GM19023 (cell line): Measurements from ENCODE around the gene RNF39.
"Not testable (repeated sequence)": the region's sequence is repeated elsewhere in the genome, so short reads cannot be mapped to it uniquely, and the experiment has no call there.

Experiments
- ATAC-seq: cut with Tn5 transposase; IDR thresholded peaks from one replicate; pipeline ENCODE4 v1.9.1; 2021; ENCODE audit warnings: mild to moderate bottlenecking, moderate library complexity; ENCODE audit not compliant: unreplicated experiment

Gene RNF39

DNA sequence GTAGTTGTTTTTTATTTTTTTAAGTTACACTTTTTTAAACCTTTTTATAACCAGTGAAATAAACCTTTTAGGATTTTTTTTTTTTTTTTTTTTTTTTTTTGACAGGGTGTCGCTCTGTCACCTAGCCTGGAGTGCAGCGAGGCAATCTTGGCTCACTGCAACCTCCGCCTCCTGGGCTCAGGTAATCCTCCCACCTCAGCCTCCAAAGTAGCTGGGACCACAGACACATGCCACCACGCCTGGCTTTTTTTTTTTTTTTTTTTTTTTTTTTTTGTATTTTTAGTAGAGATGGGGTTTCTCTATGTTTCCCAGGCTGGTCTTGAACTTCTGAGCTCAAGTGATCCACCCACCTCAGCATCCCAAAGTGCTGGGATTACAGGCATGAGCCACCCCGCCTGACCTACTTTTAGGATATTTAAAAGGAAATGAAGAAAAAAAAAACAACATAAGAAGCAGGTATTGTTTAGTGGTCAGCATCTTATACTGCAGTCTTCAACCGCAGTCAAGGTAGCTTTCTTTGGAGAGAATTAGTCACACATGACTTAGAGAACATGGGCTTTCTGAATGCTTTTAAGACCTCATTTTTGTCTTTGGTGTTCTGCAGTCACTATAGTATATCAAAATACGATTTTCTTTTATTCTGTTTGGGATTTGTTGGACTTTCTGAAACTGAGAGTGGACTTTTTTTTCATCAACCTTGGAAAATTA is 12.9 kb downstream of the RNF39 start:
- ATAC-seq = no peak

DNA sequence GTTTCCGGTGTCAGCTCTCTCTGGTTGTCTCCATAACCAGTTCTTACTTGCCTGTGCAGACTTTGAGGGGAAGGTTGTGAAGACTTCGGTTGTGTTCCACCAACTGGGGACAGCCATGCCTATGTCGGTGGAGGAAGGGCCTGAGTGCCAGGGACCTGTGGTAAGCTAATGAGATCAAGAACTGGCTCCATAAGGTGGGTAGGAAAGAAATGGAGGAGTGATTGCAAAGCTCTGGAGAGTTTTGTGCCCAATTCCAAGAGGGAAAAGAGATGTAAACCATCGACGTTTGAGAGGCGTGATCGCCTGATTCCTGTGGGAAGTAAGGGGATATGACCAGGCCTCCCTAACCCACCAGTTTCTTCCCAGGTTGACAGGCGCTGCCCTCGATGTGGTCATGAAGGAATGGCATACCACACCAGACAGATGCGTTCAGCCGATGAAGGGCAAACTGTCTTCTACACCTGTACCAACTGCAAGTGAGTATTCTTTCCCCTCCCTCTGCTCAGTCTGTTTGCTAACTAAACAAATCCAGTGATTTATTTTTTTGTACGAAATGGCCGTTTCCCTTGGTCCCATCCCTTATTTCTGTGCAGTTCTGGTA is 13.6 kb downstream of the RNF39 start:
- ATAC-seq = peak; percentile 21

DNA sequence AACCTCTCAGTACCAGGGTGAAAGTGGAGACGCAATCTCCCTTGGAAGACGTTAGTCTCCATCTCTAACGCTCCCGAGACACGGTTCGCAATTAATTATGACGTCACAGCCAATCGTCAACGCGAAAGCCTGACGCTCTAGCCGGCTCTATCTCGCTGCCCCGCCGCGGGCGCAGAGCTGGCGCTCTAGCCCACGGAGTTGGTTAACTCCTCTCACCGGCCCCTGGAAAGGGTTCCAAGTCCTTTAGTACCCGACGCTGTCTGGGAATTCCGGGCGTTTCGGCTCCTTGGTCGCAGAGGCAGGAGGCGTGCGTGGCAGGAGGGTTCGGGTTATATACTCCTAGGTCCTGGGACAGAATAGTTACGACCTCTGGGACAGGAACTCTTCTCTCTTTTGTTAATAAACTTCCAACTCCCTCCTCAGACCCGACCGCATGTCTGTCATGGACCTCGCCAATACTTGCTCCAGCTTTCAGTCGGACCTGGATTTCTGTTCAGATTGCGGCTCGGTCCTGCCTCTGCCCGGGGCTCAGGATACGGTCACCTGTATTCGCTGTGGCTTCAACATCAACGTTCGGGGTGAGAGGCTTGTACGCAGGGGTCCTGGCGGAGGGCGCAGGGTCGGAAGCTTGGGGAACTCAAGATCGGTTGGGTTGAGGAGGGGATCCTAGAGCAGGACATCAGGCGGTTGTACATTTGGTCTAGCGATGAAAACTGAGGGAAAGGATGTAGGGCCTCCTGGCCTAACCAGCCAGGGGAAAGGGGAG is 14.3 kb downstream of the RNF39 start, which contains the start of gene POLR1H:
POLR1H (plus strand) TSS at position 174 of the 766 bp plus-strand sequence; CDS start at position 434, 260 bp downstream.
- ATAC-seq = peak; percentile 91

DNA sequence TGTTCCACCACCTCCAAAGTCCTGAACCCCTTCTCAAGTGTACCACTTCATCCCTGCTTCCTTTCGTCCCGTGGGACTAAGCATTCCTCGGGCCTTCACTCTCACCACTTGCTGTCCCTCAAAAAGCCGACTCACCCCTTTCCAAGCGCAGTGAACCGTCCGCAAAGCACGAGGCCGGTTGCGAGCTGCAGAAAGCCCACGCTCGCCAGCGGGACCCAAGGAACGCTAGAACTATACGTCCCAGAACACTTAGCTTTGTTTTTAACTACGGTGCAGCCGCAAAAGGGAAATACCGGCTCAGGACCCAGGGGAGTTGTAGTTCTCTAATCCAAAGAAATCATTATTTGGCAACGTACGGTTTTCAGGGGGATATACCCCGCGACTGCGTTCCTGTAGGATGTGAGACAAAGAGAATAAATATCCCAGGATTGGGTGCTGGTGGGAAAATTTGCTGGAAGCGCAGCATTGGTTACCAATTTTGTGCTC is 14.9 kb downstream of the RNF39 start:
- peak; percentile 22 for ATAC-seq

DNA sequence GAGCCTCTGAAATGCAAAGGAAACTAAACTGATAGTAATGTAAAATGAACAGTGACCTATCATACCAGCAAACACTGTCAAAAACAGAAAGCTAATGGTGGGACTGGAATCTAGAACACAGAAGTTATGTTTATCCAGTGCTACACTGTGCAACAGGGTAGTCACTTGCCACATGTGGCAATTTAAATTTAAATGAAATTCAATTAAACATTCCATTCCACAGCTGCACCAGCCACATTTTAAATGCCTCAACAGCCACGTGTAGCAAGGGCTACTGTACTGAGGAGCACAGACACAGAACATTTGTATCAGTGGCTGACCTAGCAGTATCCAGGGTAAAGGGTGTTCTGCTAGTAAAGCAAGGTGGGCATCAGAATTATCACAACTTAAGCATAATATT is 20.1 kb downstream of the RNF39 start:
- ATAC-seq = no peak

DNA sequence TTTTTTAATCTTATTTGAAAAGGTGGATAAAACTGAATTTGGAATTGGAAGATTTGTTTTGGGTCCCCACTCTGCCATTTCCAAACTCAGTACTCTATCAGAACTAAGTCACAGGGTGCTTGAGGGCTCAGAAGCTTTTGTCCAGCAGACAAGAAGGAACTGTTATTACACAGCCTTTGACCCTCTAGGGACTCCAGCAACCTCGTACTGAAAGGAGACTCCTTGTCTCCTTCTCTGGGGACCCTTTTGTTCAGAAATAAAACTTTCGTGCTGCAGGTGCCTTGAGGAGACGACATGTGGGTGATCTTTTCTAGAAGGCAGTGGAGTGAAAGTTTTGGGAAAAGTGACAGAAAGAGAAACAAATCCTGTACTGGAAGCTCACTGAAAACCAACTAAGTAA is 21.9 kb downstream of the RNF39 start:
- no peak for ATAC-seq

DNA sequence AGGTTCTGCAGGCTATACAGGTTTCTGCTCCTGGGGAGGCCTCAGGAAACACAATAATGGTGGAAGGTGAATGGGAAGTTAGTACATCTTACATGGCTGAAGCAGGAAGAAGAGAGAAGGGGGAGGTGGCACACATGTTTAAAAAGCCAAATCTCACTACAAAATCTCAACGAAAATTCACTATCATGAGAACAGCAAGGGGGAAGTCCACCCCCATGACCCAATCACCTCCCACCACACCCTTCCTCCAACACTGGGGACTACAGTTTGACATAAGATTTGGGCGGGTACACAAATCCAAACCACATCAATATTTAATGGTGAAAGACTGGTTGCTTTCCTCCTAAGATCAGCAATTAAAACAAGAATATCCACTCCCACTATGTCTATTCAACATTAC is 28.3 kb downstream of the RNF39 start:
- no peak for ATAC-seq

DNA sequence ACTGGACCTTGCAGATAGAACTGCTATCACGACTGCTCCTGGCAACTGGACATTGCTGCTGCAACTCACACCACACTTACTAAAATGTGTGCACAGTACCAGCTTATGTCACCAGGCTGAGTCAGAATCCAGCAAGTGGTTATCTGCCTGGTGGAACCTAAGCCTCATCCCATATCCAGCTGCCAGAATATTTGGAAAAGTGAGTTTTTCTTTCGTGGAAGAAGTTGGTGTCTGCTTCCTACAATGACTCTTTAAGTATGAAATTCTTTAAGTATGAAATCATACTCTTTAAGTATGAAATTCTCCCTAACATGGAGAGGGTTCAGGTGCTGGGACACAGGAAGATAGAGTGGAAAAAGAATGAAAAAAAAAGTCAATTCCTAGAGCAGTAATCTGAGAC is 30.9 kb downstream of the RNF39 start:
- ATAC-seq = no peak

DNA sequence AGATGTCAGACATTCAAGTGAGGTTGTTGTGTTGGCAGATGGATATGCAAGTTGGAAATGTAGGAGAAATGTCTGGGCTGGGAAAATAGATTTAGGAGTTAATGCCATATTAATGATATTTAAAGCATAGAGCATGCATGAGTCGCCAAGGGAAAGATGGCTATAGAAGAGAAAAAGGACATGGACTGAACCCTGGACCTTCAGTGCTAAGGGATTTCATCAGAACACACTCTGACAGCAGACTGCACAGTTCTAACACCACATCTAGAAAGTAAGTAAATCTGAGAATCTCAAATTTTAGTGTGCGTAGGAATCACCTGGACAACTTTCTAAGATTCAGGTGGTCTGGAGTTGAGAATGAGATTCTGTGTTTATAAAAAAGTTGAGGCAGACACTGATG is 31.8 kb downstream of the RNF39 start:
- ATAC-seq = no peak

DNA sequence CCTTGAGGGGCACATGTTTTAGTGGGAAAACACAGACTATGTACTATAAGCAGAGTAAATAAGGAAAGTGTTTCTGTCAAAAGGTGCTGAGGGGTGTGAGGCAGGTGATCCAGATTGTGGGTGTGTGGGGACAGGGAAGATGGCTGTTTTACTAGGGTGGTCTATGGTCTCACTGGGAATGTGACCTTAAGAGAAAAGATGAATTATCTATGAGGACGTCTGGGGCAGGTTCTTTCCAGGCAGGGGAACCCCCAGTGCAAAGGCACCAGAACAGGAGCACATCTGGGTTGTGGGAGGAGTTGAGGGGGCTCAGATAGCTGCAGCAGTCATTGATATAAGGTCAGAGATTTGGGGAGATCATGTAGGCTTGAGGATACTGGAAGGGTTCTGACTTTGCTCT is 32.7 kb downstream of the RNF39 start:
- no peak for ATAC-seq

DNA sequence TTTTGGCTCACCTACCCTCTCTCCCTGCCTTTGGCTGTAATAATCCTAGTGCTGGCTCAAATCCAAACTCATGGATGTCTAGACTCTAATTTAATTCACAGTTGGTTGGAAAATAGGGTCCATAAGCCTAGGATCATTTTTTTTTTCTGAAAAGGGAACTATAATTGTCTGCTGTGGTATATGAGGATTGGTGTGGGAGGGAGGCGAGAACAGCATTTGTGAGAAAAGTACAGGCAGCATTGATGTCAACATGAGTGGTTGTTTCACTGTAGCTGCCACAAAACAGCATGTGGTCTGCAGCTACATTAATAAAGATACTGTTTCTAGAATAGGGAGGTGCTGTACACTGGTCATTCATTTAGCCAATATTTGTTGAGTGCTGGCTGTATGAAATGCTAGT is 33.1 kb downstream of the RNF39 start:
- no peak for ATAC-seq

DNA sequence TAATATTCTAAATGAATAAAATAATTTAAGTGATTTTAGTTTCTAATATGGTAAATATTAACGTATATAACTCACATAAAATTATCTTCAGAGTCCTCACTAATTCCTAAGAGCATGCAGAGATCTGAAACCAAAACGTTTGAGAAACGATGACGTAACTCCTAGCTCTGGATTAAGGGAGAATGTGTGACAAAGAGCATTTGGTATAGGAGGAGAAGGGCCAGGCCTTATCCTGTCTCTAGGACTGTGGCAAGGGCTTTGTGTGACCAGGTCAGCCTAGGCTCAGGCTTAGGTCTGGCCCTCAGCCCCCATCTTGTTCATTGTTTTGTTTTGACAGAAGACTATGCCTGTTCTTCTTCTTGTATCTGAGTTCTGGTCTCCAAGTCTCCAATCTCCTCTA is 33.7 kb downstream of the RNF39 start:
- no peak for ATAC-seq

DNA sequence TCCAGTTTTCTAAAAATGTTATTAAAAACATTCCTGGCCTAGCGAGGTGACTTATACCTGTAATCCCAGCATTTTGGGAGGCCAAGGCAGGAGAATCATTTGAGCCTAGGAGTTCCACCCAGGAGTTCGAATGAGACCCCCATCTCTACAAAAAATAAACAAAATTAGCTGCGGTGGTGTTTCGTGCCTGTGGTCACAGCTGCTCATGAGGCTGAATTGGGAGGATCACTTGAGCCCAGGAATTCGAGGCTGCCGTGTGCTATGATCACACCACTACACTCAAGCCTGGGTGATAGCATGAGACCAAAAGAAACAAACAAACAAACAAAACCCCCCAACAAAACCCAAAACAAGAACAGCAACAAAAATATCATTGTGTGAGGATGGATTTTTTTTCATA is 34.3 kb downstream of the RNF39 start:
- ATAC-seq = no peak

DNA sequence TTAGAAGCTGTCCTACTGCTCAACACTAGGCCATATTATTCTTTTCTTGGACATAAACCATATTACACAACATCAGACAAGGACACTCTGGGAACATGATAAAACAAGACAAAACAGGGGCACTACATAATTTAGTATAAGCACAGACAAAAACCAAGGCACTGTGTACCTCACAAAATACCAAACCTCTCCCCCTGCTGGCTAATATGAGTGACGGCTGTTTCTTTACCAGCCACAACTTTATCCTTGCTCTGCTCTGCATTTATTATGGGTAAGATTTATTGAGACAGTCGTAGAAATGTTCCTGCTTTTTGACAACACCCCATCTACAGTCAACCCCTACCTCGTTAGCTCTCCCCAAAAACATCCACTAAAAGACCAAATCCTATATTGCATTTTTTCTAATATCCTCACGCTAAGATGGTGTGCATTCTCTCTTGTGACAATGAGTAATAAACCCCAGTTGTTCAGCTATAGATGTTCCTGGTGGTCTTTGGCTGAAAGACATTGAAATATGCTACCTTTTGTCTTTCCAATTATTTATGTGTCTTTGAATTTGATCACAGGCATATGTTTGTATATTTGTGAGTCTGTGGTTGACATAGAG is 38.3 kb downstream of the RNF39 start:
- no peak for ATAC-seq

DNA sequence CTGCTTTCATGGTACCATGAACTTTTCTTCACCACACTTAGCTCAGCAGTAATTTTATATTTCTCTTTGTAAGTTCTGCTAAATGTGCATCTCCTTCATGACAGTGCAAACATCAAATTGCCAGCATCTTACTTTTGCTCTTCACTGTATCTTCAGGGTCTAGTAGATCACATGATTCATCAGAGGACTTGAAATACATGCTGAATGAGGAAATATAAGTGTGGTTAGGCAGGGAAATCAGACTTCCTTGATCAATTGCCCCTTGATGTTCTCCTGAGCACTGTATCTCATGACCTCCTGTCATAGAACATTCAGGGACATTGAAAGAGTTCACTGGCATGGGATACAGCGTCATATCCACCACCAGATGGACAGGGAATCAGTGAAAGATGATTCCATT is 39.8 kb downstream of the RNF39 start:
- ATAC-seq = no peak

DNA sequence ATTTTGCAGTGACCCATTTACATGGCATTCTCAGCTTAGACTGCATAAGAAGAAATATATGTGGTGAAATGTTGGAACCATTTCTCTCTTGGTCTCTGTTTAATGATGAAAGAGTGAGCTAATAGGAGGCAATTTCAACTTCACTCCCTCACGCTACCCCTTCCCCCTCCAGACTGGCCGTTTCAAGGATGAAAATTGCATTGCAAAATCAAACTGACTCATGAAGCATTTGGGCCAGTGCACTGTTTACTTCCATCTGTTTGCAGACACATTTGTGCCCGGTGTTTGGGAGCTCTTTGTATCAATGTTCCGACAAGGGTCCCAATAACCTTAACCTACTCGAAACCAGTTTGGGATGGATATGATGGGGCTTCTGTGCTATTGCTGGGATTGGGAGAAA is 42.1 kb downstream of the RNF39 start:
- not testable (repeated sequence) for ATAC-seq

DNA sequence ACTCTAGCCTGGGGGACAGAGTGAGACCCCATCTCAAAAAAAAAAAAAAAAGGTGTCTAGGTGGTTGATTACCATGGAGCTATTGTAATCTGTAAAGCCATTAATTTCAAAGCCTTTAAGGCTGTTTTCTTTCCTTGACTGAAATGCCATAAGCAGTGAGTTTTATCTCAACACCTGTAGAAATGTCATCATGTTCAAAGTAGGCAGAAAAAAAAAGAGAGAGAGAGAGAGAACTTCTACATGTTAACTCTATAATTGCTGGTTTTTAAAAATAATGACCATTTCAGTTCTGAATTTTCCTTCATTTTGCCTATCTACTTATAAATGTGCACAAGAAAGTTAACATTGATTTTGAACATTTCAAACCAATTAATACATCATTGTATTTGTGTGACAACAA is 44.2 kb downstream of the RNF39 start:
- ATAC-seq = no peak

DNA sequence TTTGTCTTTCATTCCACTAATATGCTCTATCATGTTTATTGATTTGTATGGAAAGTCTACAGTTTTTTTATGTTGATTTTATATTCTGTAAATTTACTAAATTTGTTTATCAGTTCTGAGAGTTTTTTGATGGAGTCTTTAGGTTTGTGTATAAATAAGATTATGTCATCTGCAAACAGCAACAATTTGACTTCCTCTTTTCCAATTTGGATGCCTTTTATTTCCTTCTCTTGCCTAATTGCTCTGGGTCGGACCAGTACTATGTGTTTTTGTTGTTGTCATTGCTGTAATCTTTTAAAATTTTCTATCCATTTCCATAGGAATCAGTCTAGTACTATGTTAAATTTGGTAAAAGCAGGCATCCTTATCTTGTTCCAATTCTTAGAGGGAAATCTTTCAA is 46.0 kb downstream of the RNF39 start:
- no peak for ATAC-seq

DNA sequence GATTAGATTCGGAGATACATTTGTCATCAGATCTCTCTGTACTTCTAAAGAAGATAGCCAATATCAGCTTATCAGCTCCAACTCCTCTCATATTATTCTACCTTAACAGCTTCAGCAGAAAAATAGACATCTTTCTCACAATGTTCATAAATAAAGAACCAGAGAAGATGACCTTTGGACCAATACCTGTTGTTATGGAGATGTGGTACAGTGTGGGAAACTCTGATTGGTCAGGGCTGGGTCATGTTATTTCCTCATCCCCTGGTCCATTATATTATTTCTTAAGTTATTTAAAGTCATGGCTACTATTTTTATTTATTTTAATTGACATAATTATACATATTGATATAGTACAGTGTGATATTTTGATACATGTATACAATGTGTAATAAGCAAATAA is 50.4 kb downstream of the RNF39 start:
- ATAC-seq = no peak

DNA sequence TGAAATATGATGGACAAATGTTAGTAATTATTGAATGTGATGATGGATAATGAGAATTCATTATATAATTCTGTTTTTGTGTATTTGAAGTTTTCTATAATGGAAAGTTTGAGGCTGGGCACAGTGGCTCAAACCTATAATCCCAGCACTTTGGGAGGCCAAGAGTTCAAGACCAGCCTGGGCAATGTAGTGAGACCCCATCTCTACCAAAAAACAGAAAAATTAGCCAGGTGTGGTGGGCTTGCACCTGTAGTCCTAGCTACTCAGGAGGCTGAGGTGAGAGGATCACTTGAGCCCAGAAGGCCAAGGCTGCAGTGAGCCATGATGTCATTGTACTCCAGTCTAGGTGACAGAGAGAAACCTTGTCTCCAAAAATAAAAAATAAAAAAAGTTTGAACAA is 52.9 kb downstream of the RNF39 start:
- not testable (repeated sequence) for ATAC-seq

DNA sequence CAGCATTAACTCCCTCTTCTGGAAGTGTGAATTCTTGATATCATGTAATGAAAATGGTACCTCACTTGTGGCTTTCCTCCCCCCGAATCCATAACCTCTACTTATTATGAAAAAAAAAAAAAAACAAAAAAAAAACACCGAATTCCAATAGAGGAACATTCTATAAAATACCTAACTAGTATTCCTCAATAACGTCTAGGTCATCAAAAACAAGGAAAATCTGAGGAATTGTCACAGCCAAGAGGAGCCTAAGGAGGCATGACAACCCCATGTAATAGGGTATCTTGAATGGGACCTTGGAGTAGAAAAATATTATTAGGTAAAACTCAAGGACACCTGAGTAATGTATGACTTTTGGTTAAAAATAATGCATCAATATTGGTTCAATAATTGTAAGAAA is 53.4 kb downstream of the RNF39 start:
- ATAC-seq = no peak

DNA sequence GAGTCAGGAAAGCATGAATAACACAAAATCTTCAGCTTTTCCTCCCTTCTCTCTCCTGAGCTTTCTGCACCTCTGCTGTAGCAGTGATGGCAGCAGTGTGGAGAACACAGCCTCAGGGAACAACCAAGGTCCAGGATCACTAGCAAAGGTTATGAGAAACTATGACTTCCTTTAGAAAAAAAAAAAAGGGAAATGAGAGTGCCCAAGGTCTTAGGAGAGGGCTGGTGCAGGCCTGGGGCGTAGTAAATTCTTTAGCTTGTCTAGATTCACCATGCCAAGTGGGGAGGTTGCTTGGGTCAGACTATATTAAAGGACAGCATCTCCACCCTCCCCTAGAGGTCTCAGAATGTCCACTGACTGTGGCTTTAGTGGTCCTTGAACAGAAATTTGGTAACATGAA is 54.9 kb downstream of the RNF39 start:
- no peak for ATAC-seq
